NCI-H345 treated with DMSO at 0.1 percent for 48 hours (cell line): ENCODE results near the gene TPM2.

Experiments
- DNase-seq: peaks from one replicate; lab custom pipeline; 2025; ENCODE audit not compliant: unreplicated experiment; lab: John Stamatoyannopoulos, UW

The TPM2 gene

GRCh38 chr9:35679766-35680330, 9.9 kb downstream of the TPM2 start:
- DNase-seq = no peak

- DNase-seq = no peak
Observed at GRCh38 chr9:35679091-35679490, 10.6 kb downstream of the TPM2 start.

- no peak for DNase-seq
Observed at GRCh38 chr9:35675732-35676392, 13.9 kb downstream of the TPM2 start.

- DNase-seq = no peak
Observed at GRCh38 chr9:35675204-35675603, 14.5 kb downstream of the TPM2 start.

GRCh38 chr9:35674025-35674361, 15.7 kb downstream of the TPM2 start:
- no peak for DNase-seq

GRCh38 chr9:35673132-35674024, 16.3 kb downstream of the TPM2 start, which contains the start of gene CA9:
Gene CA9 (plus strand): TSS chr9:35673928. CDS start chr9:35673960, 32 bp downstream.
- DNase-seq = no peak

GRCh38 chr9:35669331-35670145, 20.2 kb downstream of the TPM2 start:
- no peak for DNase-seq

- DNase-seq = no peak
Observed at GRCh38 chr9:35667939-35668338, 21.8 kb downstream of the TPM2 start.

GRCh38 chr9:35666549-35666948, 23.2 kb downstream of the TPM2 start:
- no peak for DNase-seq

GRCh38 chr9:35666045-35666444, 23.7 kb downstream of the TPM2 start:
- DNase-seq = no peak

GRCh38 chr9:35665471-35665818, 24.3 kb downstream of the TPM2 start:
- no peak for DNase-seq

- DNase-seq = peak; percentile 68
Observed at GRCh38 chr9:35664531-35665470, 24.9 kb downstream of the TPM2 start, which contains the start of gene ARHGEF39. Gene ARHGEF39 (minus strand): TSS chr9:35665195. CDS start chr9:35665169, 26 bp downstream.

- no peak for DNase-seq
Observed at GRCh38 chr9:35662437-35662836, 27.3 kb downstream of the TPM2 start.

- DNase-seq = no peak
Observed at GRCh38 chr9:35661756-35662350, 27.9 kb downstream of the TPM2 start.

GRCh38 chr9:35660966-35661415, 28.7 kb downstream of the TPM2 start:
- DNase-seq = no peak

GRCh38 chr9:35659340-35659739, 30.4 kb downstream of the TPM2 start:
- no peak for DNase-seq

- no peak for DNase-seq
Observed at GRCh38 chr9:35658968-35659220, 30.8 kb downstream of the TPM2 start.

GRCh38 chr9:35658137-35658967, 31.4 kb downstream of the TPM2 start, which contains the start of gene CCDC107:
Gene CCDC107 (plus strand): TSS chr9:35658292. CDS start chr9:35658380, 88 bp downstream.
- peak; percentile 70 for DNase-seq
